ENCODE measurements around the gene TMEM9.

TMEM9 gene

DNA sequence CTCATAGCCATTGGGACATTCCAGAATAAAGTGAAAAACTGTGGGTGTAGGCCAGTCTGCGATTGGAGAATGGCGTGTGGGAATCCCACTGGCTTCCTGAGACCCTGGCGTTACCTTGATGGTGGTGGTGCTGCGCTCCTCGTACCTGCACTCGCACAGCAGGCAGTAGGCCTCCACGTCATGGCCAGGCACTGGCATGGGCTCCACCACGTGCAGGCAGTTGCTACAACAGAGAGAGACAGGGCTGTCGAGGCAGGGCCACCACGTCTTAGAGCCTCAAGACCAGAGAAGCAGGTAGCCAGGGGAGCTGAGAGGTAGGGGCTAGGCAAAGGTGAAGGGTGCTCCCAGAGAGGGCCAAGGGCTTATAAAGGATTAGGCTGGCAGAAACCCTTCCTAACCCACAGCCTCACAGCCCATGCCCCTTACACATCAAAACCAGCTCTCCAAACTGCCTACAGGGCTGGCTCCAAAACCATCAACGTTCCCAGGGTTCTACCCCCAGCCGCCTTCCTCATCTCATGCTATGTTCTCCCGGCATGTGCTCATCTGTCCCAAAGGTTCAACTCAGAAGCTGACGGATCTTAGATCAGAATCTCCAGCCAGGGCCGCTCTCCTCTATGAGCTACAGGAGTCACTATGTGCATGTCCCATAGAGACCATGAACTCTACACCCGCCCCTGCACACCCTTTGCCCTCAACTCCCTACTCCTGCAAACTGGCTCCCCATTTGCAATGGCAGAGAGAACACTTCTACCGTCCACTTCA, 7.5 kb downstream of the TMEM9 start:
- no peaks in the 10 kb centered on the region for H3K27me3 Mint-ChIP-seq
- H3K4me1 Mint-ChIP-seq (ENCODE audit: low read depth in 2 of 2), result peaks cover 0 to 7% of the 10 kb centered on the region in 2 donors
- ATAC-seq (replicated peaks) (no peak), DNase-seq (no peak)
- peaks cover 10% of the 10 kb centered on the region for H3K36me3 Mint-ChIP-seq (ENCODE audit: insufficient read depth)
- no peaks in the 10 kb centered on the region for H3K9me3 Mint-ChIP-seq
- H3K4me3 Mint-ChIP-seq, result no peak overlapping the region
- H3K27ac Mint-ChIP-seq, result peak overlapping the region; percentile 27 to 77

GRCh38 chr1:201145816-201146215, 8.5 kb downstream of the TMEM9 start:
- no peaks in the 10 kb centered on the region for H3K27me3 Mint-ChIP-seq
- peaks cover 10% of the 10 kb centered on the region for H3K36me3 Mint-ChIP-seq (ENCODE audit: insufficient read depth)
- H3K9me3 Mint-ChIP-seq, result no peaks in the 10 kb centered on the region
- DNase-seq, result no peak
- no peaks in the 10 kb centered on the region for H3K4me1 Mint-ChIP-seq (ENCODE audit: low read depth in 2 of 2)
- no peak overlapping the region for H3K4me3 Mint-ChIP-seq
- ATAC-seq (replicated peaks), result no peak
- H3K27ac Mint-ChIP-seq, result peak overlapping the region; percentile 27 to 77

- H3K4me3 Mint-ChIP-seq, result no peak overlapping the region
- DNase-seq (no peak), ATAC-seq (replicated peaks) (no peak)
- no peak overlapping the region for H3K27ac Mint-ChIP-seq
- H3K9me3 Mint-ChIP-seq, result no peaks in the 10 kb centered on the region
- H3K36me3 Mint-ChIP-seq (ENCODE audit: insufficient read depth), result peaks cover 10% of the 10 kb centered on the region
- no peaks in the 10 kb centered on the region for H3K4me1 Mint-ChIP-seq (ENCODE audit: low read depth in 2 of 2)
- no peaks in the 10 kb centered on the region for H3K27me3 Mint-ChIP-seq
Observed at GRCh38 chr1:201145132-201145531, 9.1 kb downstream of the TMEM9 start.

- Mint-ChIP-seq H3K27me3 (no peaks in the 10 kb centered on the region), H3K27ac (no peak overlapping the region), H3K4me1 (ENCODE audit: low read depth in 2 of 2) (no peaks in the 10 kb centered on the region), H3K9me3 (no peaks in the 10 kb centered on the region), H3K36me3 (ENCODE audit: insufficient read depth) (peaks cover 10% of the 10 kb centered on the region), H3K4me3 (no peak overlapping the region)
- ATAC-seq (replicated peaks) (no peak), DNase-seq (no peak)
Observed at GRCh38 chr1:201144701-201145100, 9.6 kb downstream of the TMEM9 start.

GRCh38 chr1:201143726-201144635, 10.3 kb downstream of the TMEM9 start:
- Mint-ChIP-seq H3K27me3 (no peaks in the 10 kb centered on the region), H3K4me3 (no peak overlapping the region), H3K9me3 (no peaks in the 10 kb centered on the region), H3K36me3 (ENCODE audit: insufficient read depth) (peaks cover 10% of the 10 kb centered on the region), H3K4me1 (ENCODE audit: low read depth in 2 of 2) (no peaks in the 10 kb centered on the region), H3K27ac (no peak overlapping the region)
- DNase-seq, result no peak
- no peak for ATAC-seq (replicated peaks)

GRCh38 chr1:201142849-201143725, 11.2 kb downstream of the TMEM9 start:
- H3K27me3 Mint-ChIP-seq, result no peaks in the 10 kb centered on the region
- no peaks in the 10 kb centered on the region for H3K9me3 Mint-ChIP-seq
- H3K4me3 Mint-ChIP-seq, result no peak overlapping the region
- no peaks in the 10 kb centered on the region for H3K4me1 Mint-ChIP-seq (ENCODE audit: low read depth in 2 of 2)
- ATAC-seq (replicated peaks) (no peak), DNase-seq (no peak)
- peaks cover 10% of the 10 kb centered on the region for H3K36me3 Mint-ChIP-seq (ENCODE audit: insufficient read depth)
- no peak overlapping the region for H3K27ac Mint-ChIP-seq

- ATAC-seq (replicated peaks) (no peak), DNase-seq (no peak)
- no peaks in the 10 kb centered on the region for H3K9me3 Mint-ChIP-seq
- peaks cover 6% of the 10 kb centered on the region for H3K36me3 Mint-ChIP-seq (ENCODE audit: insufficient read depth)
- H3K4me1 Mint-ChIP-seq (ENCODE audit: low read depth in 2 of 2), result no peaks in the 10 kb centered on the region
- no peak overlapping the region for H3K27ac Mint-ChIP-seq
- no peak overlapping the region for H3K4me3 Mint-ChIP-seq
- H3K27me3 Mint-ChIP-seq, result no peaks in the 10 kb centered on the region
Observed at GRCh38 chr1:201142011-201142848, 12.0 kb downstream of the TMEM9 start.

- Mint-ChIP-seq H3K9me3 (no peaks in the 10 kb centered on the region), H3K27ac (no peak overlapping the region), H3K36me3 (ENCODE audit: insufficient read depth) (peaks cover 8% of the 10 kb centered on the region), H3K4me1 (ENCODE audit: low read depth in 2 of 2) (no peaks in the 10 kb centered on the region), H3K27me3 (no peaks in the 10 kb centered on the region), H3K4me3 (no peak overlapping the region)
- DNase-seq, result no peak
- ATAC-seq (replicated peaks), result no peak
Observed at GRCh38 chr1:201141418-201141817, 12.9 kb downstream of the TMEM9 start.

- Mint-ChIP-seq H3K4me3 (no peak overlapping the region), H3K4me1 (ENCODE audit: low read depth in 2 of 2) (no peaks in the 10 kb centered on the region), H3K27ac (no peak overlapping the region), H3K27me3 (no peaks in the 10 kb centered on the region), H3K36me3 (ENCODE audit: insufficient read depth) (peaks cover 8% of the 10 kb centered on the region), H3K9me3 (no peaks in the 10 kb centered on the region)
- ATAC-seq (replicated peaks), result no peak
- DNase-seq, result no peak
Observed at GRCh38 chr1:201140941-201141260, 13.4 kb downstream of the TMEM9 start.

GRCh38 chr1:201140235-201140940, 13.9 kb downstream of the TMEM9 start:
- Mint-ChIP-seq H3K4me1 (ENCODE audit: low read depth in 2 of 2) (no peaks in the 10 kb centered on the region), H3K27ac (peak overlapping the region in 1 of 2 donors; percentile 35), H3K36me3 (ENCODE audit: insufficient read depth) (peaks cover 8% of the 10 kb centered on the region), H3K9me3 (no peaks in the 10 kb centered on the region), H3K27me3 (no peaks in the 10 kb centered on the region), H3K4me3 (no peak overlapping the region)
- ATAC-seq (replicated peaks) (no peak), DNase-seq (no peak)

- DNase-seq (no peak), ATAC-seq (replicated peaks) (no peak)
- Mint-ChIP-seq H3K4me3 (no peak overlapping the region), H3K27ac (peak overlapping the region in 1 of 2 donors; percentile 35), H3K27me3 (no peaks in the 10 kb centered on the region), H3K36me3 (ENCODE audit: insufficient read depth) (peaks cover 4% of the 10 kb centered on the region), H3K9me3 (no peaks in the 10 kb centered on the region), H3K4me1 (ENCODE audit: low read depth in 2 of 2) (no peaks in the 10 kb centered on the region)
Observed at GRCh38 chr1:201139756-201140155, 14.5 kb downstream of the TMEM9 start.

- Mint-ChIP-seq H3K27me3 (no peaks in the 10 kb centered on the region), H3K36me3 (ENCODE audit: insufficient read depth) (peaks cover 3% of the 10 kb centered on the region), H3K4me3 (no peak overlapping the region), H3K4me1 (ENCODE audit: low read depth in 2 of 2) (no peaks in the 10 kb centered on the region), H3K27ac (no peak overlapping the region), H3K9me3 (no peaks in the 10 kb centered on the region)
- ATAC-seq (replicated peaks) (no peak), DNase-seq (no peak)
Observed at GRCh38 chr1:201139306-201139705, 15.0 kb downstream of the TMEM9 start.

Measured in effector memory CD8-positive, alpha-beta T cell (primary cell).